Thyroid gland (tissue), 4 donors: ENCODE results near the gene BPIFB6. TPM values are rescaled to one million over a fixed set of nuclear protein-coding genes. Genes with fewer than 3 reads are reported as not detected.

Source experiments
- DNase-seq, 2 donors: peaks; one replicate each; pipeline ENCODE4 v3.0.0-alpha.2; 2019
- H3K27ac ChIP-seq, 3 donors: fragments of 200-600 bp; sonication (generic); 1 replicate in 2 of 3; 2 replicates in 1 of 3; pipeline ENCODE4 v1.5.1; 2016 to 2019; ENCODE audit warnings: mild to moderate bottlenecking in 1 of 3, moderate library complexity in 1 of 3
- H3K27me3 ChIP-seq: fragments of 200-600 bp; sonication (generic); one replicate; pipeline ENCODE4 v1.5.1; 2019
- H3K36me3 ChIP-seq, 2 donors: fragments of 200-600 bp; sonication (generic); one replicate each; pipeline ENCODE4 v1.5.1; 2016 to 2019
- H3K4me1 ChIP-seq, 2 donors: fragments of 200-600 bp; sonication (generic); one replicate each; pipeline ENCODE4 v1.5.1; 2017 to 2019
- H3K4me3 ChIP-seq, 3 donors: fragments of 200-600 bp; sonication (generic); replicated peaks in 1 of 3; 1 replicate in 2 of 3; 2 replicates in 1 of 3; pipeline ENCODE4 v1.5.1; 2016; ENCODE audit warnings: mild to moderate bottlenecking in 1 of 3
- H3K9me3 ChIP-seq: fragments of 200-600 bp; sonication (generic); one replicate; pipeline ENCODE4 v1.5.1; 2017
- CTCF ChIP-seq, 6 experiments: fragments of 200-600 bp in 3 of 6; fragments of 450-650 bp in 3 of 6; sonication (generic) in 3 of 6; IDR thresholded peaks; one replicate each; pipeline ENCODE4 v1.5.1; 2016 to 2019; ENCODE audit warnings: antibody characterized with exemption in 6 of 6, mild to moderate bottlenecking in 2 of 6, inconsistent platforms in 1 of 6, moderate library complexity in 1 of 6
- POLR2A ChIP-seq, 2 donors: fragments of 450-650 bp; IDR thresholded peaks; one replicate each; pipeline ENCODE4 v1.6.1; 2017; ENCODE audit warnings: antibody characterized with exemption in 2 of 2, mild to moderate bottlenecking in 2 of 2, moderate library complexity in 1 of 2
- WGBS, 2 donors: methylation state at CpG; one replicate each; pipeline ENCODE4 v1.1.5; 2017; 5-methylcytosine and 5-hydroxymethylcytosine counted together
- intact Hi-C: fragments of 100-400 bp; cut with DNase I; formaldehyde crosslinking; loops from one replicate; pipeline ENCODE4 v1.15.1; 2023
- total RNA-seq, 4 donors: library from RNA; depleted of rRNA; stranded (reverse); fragments of >200 nt; gene quantifications; one replicate each; pipeline ENCODE4 v1.2.3, GENCODE V29; 2016

The BPIFB6 gene
- total RNA-seq, 4 donors from 2014 or later: not detected

- no peak for TF ChIP-seq CTCF (IDR thresholded peaks at IDR 0.05)
- no peak for TF ChIP-seq POLR2A (IDR thresholded peaks at IDR 0.05)
- H3K27me3 ChIP-seq: no peaks in the 10 kb centered on the region
- intact Hi-C loops: no loop called here
- WGBS, 2 donors: 85 to 89% methylated on average over 7 of the region's 7 CpGs
- no peaks in the 10 kb centered on the region for H3K4me1 ChIP-seq
- no peak overlapping the region for H3K27ac ChIP-seq
- H3K36me3 ChIP-seq: no peaks in the 10 kb centered on the region
- H3K4me3 ChIP-seq: no peak overlapping the region
- no peaks in the 10 kb centered on the region for H3K9me3 ChIP-seq
- DNase-seq: no peak
Measured at GRCh38 chr20:33017542-33017941, 13.9 kb upstream of the BPIFB6 start.

GRCh38 chr20:33018169-33018931 is 13.1 kb upstream of the BPIFB6 start:
- Histone ChIP-seq H3K27ac (no peak overlapping the region), H3K27me3 (no peaks in the 10 kb centered on the region), H3K36me3 (no peaks in the 10 kb centered on the region), H3K4me3 (no peak overlapping the region), H3K9me3 (no peaks in the 10 kb centered on the region), H3K4me1 (no peaks in the 10 kb centered on the region)
- intact Hi-C loops: no loop called here
- no peak for DNase-seq
- TF ChIP-seq CTCF (IDR thresholded peaks at IDR 0.05): no peak
- TF ChIP-seq POLR2A (IDR thresholded peaks at IDR 0.05): no peak
- 71 to 86% methylated on average over 14 of the region's 14 CpGs for WGBS, 2 donors

GRCh38 chr20:33019465-33020277 is 11.8 kb upstream of the BPIFB6 start:
- no peaks in the 10 kb centered on the region for H3K4me1 ChIP-seq
- H3K27me3 ChIP-seq: no peaks in the 10 kb centered on the region
- no peak for DNase-seq
- intact Hi-C loops: no loop called here
- H3K27ac ChIP-seq: no peak overlapping the region
- H3K4me3 ChIP-seq: no peak overlapping the region
- WGBS, 2 donors: 94 to 95% methylated on average over 16 to 22 of the region's 23 CpGs
- no peaks in the 10 kb centered on the region for H3K36me3 ChIP-seq
- TF ChIP-seq CTCF (IDR thresholded peaks at IDR 0.05) (no peak), POLR2A (IDR thresholded peaks at IDR 0.05) (no peak)
- H3K9me3 ChIP-seq: no peaks in the 10 kb centered on the region

- H3K4me1 ChIP-seq: no peaks in the 10 kb centered on the region
- no peak overlapping the region for H3K4me3 ChIP-seq
- 91 to 98% methylated on average over 10 to 11 of the region's 18 CpGs for WGBS, 2 donors
- H3K36me3 ChIP-seq: no peaks in the 10 kb centered on the region
- H3K27me3 ChIP-seq: no peaks in the 10 kb centered on the region
- no peaks in the 10 kb centered on the region for H3K9me3 ChIP-seq
- H3K27ac ChIP-seq: no peak overlapping the region
- TF ChIP-seq CTCF (IDR thresholded peaks at IDR 0.05) (no peak), POLR2A (IDR thresholded peaks at IDR 0.05) (no peak)
- no peak for DNase-seq
- intact Hi-C loops: no loop called here
Measured at GRCh38 chr20:33020278-33021161, 10.9 kb upstream of the BPIFB6 start.
